ENCODE results near the gene LRRC26. TPM values are rescaled to one million over a fixed set of nuclear protein-coding genes. Genes with fewer than 3 reads are reported as not detected.
"Not testable (repeated sequence)": the region's sequence is repeated elsewhere in the genome, so short reads cannot be mapped to it uniquely, and the experiment has no call there.

Gene LRRC26
- total and polyA plus RNA-seq, 7 donors: 0.68 to 6.3 (median 1.3) TPM; not detected in 3

DNA sequence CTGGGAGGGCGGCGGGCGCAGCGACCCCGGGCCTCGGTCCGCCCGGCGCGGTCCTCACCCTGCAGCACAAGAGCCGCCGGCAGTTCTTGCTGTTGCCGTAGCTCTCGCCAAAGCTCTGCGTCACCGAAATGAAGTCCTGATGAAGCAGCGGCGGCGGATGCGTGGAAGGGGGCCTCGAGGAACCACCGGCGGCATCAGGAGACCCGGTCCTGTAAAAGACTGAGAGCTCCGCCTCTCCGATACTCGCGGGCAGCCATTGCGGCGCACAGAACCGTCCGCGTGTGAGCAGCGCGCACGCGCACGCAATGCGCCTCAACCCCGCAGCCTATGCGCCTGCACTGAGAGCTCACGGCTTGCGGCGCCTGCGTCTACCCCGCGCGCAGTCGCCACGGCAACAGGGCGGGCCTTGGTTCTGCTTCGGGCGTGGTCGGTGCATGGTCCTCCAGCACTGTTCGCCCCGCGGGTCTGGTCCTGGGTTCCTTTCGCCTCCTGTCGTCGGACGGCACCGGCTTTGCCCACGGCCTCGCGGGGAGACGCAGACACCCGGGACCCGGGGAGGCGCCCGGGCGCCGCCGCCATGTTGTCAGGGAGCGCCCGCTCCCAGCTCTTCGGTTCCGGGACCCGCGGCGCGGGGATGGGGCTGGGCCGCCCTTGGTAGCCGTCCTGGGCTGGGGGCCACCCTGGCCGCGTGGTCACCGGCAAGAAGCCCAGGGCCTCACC, 40.2 kb downstream of the LRRC26 start:
- peaks cover 0 to 35% (median 0%) of the 10 kb centered on the region in 3 donors for H3K27me3 ChIP-seq
- H3K4me1 ChIP-seq: peaks cover 0 to 31% (median 23%) of the 10 kb centered on the region in 4 donors
- TF ChIP-seq POLR2AphosphoS5 (IDR thresholded peaks at IDR 0.05): peak in 2 of 4 donors; percentile 37 to 58
- no peak for TF ChIP-seq POLR2A (IDR thresholded peaks at IDR 0.05)
- DNase-seq: peak; percentile 91
- H3K27ac ChIP-seq: peak overlapping the region; percentile 61 to 79 (median 67)
- H3K9me3 ChIP-seq: peaks cover 0 to 7% (median 4%) of the 10 kb centered on the region in 4 donors
- WGBS, 2 donors: 1 to 3% methylated on average over 86 of the region's 86 CpGs
- intact Hi-C loops (cut with DNase I): loop anchor here (5.0 kb wide), 1 partner anchor 58 kb away; the partner anchor contains the start of genes ANAPC2 and SSNA1
- H3K4me3 ChIP-seq: peak overlapping the region; percentile 44 to 79 (median 64)
- H3K36me3 ChIP-seq: no peaks in the 10 kb centered on the region

DNA sequence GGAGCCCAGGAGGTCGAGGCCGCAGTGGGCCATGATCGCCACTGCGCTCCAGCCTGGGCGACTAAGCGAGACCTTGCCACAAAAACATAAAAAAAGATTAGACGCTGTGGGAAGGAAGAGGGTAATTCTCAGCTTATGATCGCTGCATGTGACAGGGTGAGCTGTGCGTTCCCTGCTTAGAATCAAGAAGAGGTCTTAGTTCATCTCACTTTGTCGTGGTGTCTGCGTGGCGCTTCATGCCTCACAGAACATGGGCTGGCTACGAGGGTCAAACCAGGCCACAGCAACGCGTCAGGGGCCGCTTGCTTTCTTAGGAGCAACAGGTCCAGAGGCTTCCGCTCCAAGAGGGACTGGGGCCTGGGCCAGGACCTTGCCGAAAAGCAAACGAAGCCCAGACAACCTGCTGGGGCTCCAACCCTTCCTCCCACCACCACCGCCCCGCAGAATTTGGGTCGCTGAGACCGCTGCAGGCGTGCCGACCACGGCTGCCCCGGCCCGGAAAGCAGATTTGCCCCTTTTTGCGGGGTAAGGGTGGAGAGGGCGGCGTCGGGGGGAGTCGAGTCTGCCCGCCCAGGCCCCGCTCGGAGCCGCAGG, 40.9 kb downstream of the LRRC26 start:
- peaks cover 0 to 31% (median 23%) of the 10 kb centered on the region in 4 donors for H3K4me1 ChIP-seq
- 23 to 32% methylated on average over 37 of the region's 37 CpGs for WGBS, 2 donors
- no peak for DNase-seq
- peaks cover 0 to 29% (median 0%) of the 10 kb centered on the region in 3 donors for H3K27me3 ChIP-seq
- TF ChIP-seq, protein P1, sequence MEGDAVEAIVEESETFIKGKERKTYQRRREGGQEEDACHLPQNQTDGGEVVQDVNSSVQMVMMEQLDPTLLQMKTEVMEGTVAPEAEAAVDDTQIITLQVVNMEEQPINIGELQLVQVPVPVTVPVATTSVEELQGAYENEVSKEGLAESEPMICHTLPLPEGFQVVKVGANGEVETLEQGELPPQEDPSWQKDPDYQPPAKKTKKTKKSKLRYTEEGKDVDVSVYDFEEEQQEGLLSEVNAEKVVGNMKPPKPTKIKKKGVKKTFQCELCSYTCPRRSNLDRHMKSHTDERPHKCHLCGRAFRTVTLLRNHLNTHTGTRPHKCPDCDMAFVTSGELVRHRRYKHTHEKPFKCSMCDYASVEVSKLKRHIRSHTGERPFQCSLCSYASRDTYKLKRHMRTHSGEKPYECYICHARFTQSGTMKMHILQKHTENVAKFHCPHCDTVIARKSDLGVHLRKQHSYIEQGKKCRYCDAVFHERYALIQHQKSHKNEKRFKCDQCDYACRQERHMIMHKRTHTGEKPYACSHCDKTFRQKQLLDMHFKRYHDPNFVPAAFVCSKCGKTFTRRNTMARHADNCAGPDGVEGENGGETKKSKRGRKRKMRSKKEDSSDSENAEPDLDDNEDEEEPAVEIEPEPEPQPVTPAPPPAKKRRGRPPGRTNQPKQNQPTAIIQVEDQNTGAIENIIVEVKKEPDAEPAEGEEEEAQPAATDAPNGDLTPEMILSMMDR (IDR thresholded peaks at IDR 0.05): no peak
- TF ChIP-seq POLR2AphosphoS5 (IDR thresholded peaks at IDR 0.05): no peak
- TF ChIP-seq EP300 (IDR thresholded peaks at IDR 0.05): no peak
- TF ChIP-seq POLR2A (IDR thresholded peaks at IDR 0.05): no peak
- H3K4me3 ChIP-seq: peak overlapping the region; percentile 44 to 79 (median 64)
- peaks cover 0 to 7% (median 4%) of the 10 kb centered on the region in 4 donors for H3K9me3 ChIP-seq
- intact Hi-C loops (cut with DNase I): loop anchor here (5.0 kb wide), 1 partner anchor 58 kb away; the partner anchor contains the start of genes ANAPC2 and SSNA1
- H3K36me3 ChIP-seq: no peaks in the 10 kb centered on the region
- peak overlapping the region; percentile 61 to 79 (median 67) for H3K27ac ChIP-seq

DNA sequence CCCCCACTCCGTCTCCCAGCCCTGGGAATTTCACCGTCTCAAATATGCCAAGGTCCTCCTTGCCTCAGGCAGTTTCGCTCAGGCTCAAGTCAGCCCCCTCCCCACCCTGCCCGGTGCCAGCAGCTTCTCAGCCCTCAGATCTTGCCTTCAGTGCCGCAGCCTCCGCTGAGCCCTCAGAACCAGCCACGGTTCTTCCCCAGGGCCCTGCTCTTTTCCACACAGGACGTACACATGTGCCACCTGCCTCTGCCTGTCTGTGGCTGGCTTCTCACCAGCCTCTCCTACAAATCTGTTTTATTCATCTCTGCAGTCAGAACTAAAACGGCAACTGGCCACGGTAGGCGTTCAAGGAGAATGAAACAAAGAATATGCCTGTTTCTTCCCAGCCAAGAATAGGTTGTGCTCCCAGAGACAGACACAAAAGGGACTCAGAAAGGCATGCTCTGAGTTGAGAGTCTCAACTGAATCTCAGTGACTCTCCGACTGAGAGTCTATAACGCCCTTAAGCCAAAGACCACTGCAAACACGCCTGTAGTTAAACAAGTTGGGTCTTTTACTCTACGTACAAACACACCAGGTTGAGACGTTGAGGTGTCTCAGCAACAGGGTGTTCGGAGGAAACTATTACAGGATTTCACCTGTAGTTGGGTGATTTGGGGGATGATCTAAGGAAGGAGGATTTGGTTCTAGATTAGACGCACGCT, 41.5 kb downstream of the LRRC26 start:
- Histone ChIP-seq H3K27me3 (peaks cover 0 to 22% (median 0%) of the 10 kb centered on the region in 3 donors), H3K36me3 (no peaks in the 10 kb centered on the region), H3K4me3 (peak overlapping the region in 2 of 4 donors; percentile 72 to 79), H3K4me1 (peaks cover 0 to 31% (median 23%) of the 10 kb centered on the region in 4 donors), H3K27ac (peak overlapping the region in 1 of 4 donors; percentile 79), H3K9me3 (peaks cover 0 to 7% (median 4%) of the 10 kb centered on the region in 4 donors)
- 56 to 64% methylated on average over 19 of the region's 19 CpGs for WGBS, 2 donors
- TF ChIP-seq EP300 (IDR thresholded peaks at IDR 0.05) (no peak), POLR2A (IDR thresholded peaks at IDR 0.05) (no peak), POLR2AphosphoS5 (IDR thresholded peaks at IDR 0.05) (no peak)
- TF ChIP-seq, protein P1 (IDR thresholded peaks at IDR 0.05): no peak
- DNase-seq: no peak
- intact Hi-C loops (cut with DNase I): loop anchor here (5.0 kb wide), 1 partner anchor 59 kb away; the partner anchor contains the start of genes ANAPC2 and SSNA1

DNA sequence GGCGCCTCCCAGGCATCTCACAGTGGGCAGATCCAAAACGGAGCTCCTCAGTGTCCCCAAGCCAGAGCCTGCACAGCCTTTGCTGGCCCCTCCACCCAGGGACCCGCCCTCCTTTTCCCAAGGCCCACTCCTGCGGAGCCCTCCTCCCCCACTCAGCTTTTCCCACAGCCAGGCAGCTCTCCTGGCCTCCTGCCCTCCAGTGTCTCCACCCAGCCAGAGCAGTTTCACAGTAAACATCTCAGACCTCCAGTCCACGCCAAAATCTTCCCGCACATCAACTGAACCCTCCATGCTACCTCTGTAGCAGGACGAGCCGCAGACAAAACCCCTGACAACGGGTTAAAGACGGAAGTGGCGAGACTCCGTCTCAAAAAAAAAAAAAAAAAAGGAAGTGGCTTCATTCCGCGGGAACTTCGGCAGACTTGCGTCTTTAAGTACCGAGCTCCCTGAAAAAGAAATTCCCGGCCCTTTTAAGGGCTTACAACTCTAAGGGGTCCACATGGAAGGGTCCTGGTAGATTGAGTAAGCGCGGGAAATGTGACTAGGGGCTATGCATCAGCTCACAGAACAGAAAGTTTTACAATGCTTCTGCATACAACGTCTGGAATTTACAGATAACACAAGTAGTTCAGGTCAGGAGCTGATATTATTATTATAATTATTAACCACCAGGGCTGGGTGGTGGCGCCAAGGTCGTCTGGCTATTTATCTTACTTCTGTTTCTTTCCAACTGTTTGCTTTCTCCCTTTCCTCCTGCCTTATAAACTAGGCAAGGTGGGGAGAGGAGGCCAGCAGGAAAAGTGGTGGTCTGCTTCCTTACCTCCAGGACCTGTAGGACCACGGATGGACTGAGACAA, 42.3 kb downstream of the LRRC26 start:
- H3K36me3 ChIP-seq: no peaks in the 10 kb centered on the region
- H3K27ac ChIP-seq: peak overlapping the region; percentile 4 to 63 (median 32)
- peaks cover 0 to 16% (median 0%) of the 10 kb centered on the region in 3 donors for H3K27me3 ChIP-seq
- peaks cover 0 to 7% (median 4%) of the 10 kb centered on the region in 4 donors for H3K9me3 ChIP-seq
- WGBS, 2 donors: 9 to 15% methylated on average over 24 of the region's 24 CpGs
- H3K4me3 ChIP-seq: peak overlapping the region in 2 of 4 donors; percentile 9 to 17
- H3K4me1 ChIP-seq: peaks cover 0 to 31% (median 23%) of the 10 kb centered on the region in 4 donors
- no peak for TF ChIP-seq POLR2AphosphoS5 (IDR thresholded peaks at IDR 0.05)
- intact Hi-C loops (cut with DNase I): loop anchor here (5.0 kb wide), 1 partner anchor 60 kb away; the partner anchor contains the start of genes ANAPC2 and SSNA1
- DNase-seq: no peak

DNA sequence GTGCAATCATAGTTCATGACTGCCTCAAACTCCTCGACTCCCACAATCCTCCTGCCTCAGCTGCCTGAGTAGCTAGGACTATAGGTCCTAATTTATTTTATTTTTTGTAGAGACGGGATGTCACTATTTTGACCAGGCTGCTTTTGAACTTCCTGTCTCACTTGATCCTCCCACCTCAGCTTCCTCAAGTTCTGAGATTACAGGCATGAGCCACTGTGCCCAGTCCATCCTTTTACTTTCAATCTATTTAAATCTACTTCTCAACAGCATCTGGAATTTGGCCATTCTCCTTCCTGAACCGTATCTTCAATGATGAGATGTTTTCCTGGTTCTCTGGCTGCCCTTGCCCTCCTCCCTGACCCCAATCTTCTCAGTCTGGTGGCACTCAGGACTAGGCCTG, 43.1 kb downstream of the LRRC26 start:
- H3K4me3 ChIP-seq: no peak overlapping the region
- intact Hi-C loops (cut with DNase I): loop anchor here (5.0 kb wide), 1 partner anchor 61 kb away; the partner anchor contains the start of genes ANAPC2 and SSNA1

DNA sequence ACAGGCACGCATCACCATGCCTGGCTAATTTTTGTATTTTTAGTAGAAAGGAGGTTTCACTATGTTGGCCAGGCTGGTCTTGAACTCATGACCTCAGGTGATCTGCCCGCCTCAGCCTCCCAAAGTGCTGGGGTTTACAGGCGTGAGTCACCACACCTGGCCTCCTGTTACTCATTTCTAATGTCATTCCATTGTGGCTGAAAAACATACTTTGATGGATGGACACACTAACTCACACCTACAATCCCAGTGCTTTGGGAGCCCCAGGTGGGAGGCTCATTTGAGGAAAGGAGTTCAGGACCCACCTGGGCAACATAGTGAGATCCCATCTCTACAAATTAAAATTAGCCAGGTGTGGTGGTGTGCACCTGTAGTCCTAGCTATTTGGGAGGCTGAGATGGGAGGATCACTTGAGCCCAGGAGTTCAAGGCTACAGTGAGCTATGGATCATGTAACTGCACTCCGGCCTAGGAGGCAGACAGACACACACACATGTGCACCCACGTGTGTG, 45.8 kb downstream of the LRRC26 start:
- intact Hi-C loops (cut with DNase I); H3K27me3 ChIP-seq; H3K9me3 ChIP-seq; H3K36me3 ChIP-seq; H3K27ac ChIP-seq; DNase-seq; H3K4me3 ChIP-seq: not testable (repeated sequence)
- H3K4me1 ChIP-seq: peaks cover 0 to 26% (median 14%) of the 10 kb centered on the region in 4 donors
- WGBS, 2 donors: 90% methylated on average over 5 of the region's 5 CpGs

More for the DNA sequence above, 43.1 kb downstream of the LRRC26 start:
- Histone ChIP-seq H3K4me1 (peaks cover 0 to 33% (median 23%) of the 10 kb centered on the region in 4 donors), H3K9me3 (peaks cover 0 to 7% (median 4%) of the 10 kb centered on the region in 4 donors), H3K36me3 (no peaks in the 10 kb centered on the region), H3K27me3 (peaks cover 0 to 12% (median 0%) of the 10 kb centered on the region in 3 donors), H3K27ac (peak overlapping the region in 2 of 4 donors; percentile 42 to 63)
- 28 to 55% methylated on average over 3 of the region's 3 CpGs for WGBS, 2 donors
- DNase-seq: no peak
- TF ChIP-seq POLR2A (IDR thresholded peaks at IDR 0.05): no peak
- TF ChIP-seq, protein P1 (IDR thresholded peaks at IDR 0.05): no peak

Data from sigmoid colon (tissue), 7 donors.